ENCODE measurements around the gene DCHS1.

GRCh38 chr11:6617315-6617781 is 38.3 kb downstream of the DCHS1 start:
- TF ChIP-seq CTCF (IDR thresholded peaks at IDR 0.05) = no peak
- no peak for TF ChIP-seq POLR2A (IDR thresholded peaks at IDR 0.05)
- TF ChIP-seq EP300 (IDR thresholded peaks at IDR 0.05) = no peak

Data from tibial nerve (tissue), 4 donors.